Adrenal gland (tissue), 12 donors: ENCODE measurements around the gene STS. TPM values are rescaled to one million over a fixed set of nuclear protein-coding genes. Genes with fewer than 3 reads are reported as not detected.

Source experiments
- DNase-seq, 7 donors: peaks; one replicate each; pipeline ENCODE4 v3.0.0-alpha.2; 2019 to 2020
- H3K27ac ChIP-seq, 5 donors: fragments of 200-600 bp; sonication (generic) in 4 of 5; 1 replicate in 3 of 5; 2 replicates in 2 of 5; pipeline versions ENCODE4 v1.5.1 to v1.8.0; 2016 to 2020; ENCODE audit warnings: mild to moderate bottlenecking in 1 of 5
- H3K27me3 ChIP-seq: fragments of 200-600 bp; 2 replicates; pipeline ENCODE4 v1.8.0; 2021
- H3K36me3 ChIP-seq, 2 donors: fragments of 200-600 bp; replicated peaks in 1 of 2; 1 replicate in 1 of 2; 2 replicates in 1 of 2; pipeline versions ENCODE4 v1.5.1 to v1.8.0; 2018 to 2022
- H3K4me1 ChIP-seq, 2 donors: fragments of 200-600 bp; replicated peaks in 1 of 2; 1 replicate in 1 of 2; 2 replicates in 1 of 2; pipeline versions ENCODE4 v1.5.1 to v1.8.0; 2018 to 2021
- H3K4me3 ChIP-seq, 4 donors: fragments of 200-600 bp; sonication (generic) in 3 of 4; one replicate each; pipeline ENCODE4 v1.5.1; 2016 to 2018
- H3K9me3 ChIP-seq, 3 donors: fragments of 200-600 bp; sonication (generic) in 1 of 3; replicated peaks in 1 of 3; 1 replicate in 2 of 3; 2 replicates in 1 of 3; pipeline versions ENCODE4 v1.5.1 to v1.8.0; 2016 to 2021
- CTCF ChIP-seq, 6 experiments: fragments of 450-650 bp in 4 of 6; fragments of 200-600 bp in 2 of 6; sonication (generic) in 1 of 6; IDR thresholded peaks; 1 replicate in 5 of 6; 2 replicates in 1 of 6; pipeline versions ENCODE4 v1.5.1 to v1.8.0; 2016 to 2021; ENCODE audit warnings: antibody characterized with exemption in 6 of 6, mild to moderate bottlenecking in 2 of 6, moderate library complexity in 1 of 6
- POLR2A ChIP-seq, 2 donors: fragments of 450-650 bp; IDR thresholded peaks; one replicate each; pipeline ENCODE4 v1.6.1; 2017; ENCODE audit warnings: antibody characterized with exemption in 2 of 2, mild to moderate bottlenecking in 2 of 2, moderate library complexity in 1 of 2
- WGBS, 4 donors: extraction: QIAGEN DNeasy Blood & Tissue Kit in 2 of 4; methylation state at CpG; one replicate each; pipeline versions ENCODE4 v1.1.5 to v1.1.7; 2013 to 2017; 5-methylcytosine and 5-hydroxymethylcytosine counted together
- intact Hi-C, 2 donors: fragments of 100-400 bp; cut with DNase I; formaldehyde crosslinking; loops; one replicate each; pipeline versions ENCODE4 v1.14.1 to v1.15.0; 2022 to 2023
- polyA plus RNA-seq, 3 donors: library from polyadenylated mRNA; stranded (reverse); fragments of 200-250 nt in 2 of 3; fragments of 350-450 nt in 1 of 3; fragmentation: Illumina TruSeq in 1 of 3; extraction: RNeasy Lipid Tissue Mini Kit (QIAGEN cat#74804) in 1 of 3; gene quantifications; one replicate each; pipeline ENCODE4 v1.2.3, GENCODE V29; 2013 to 2014
- total RNA-seq, 9 donors: library from RNA; depleted of rRNA in 4 of 9; stranded (reverse); fragments of >200 nt in 4 of 9; fragments of 120-200 nt in 1 of 9; fragmentation: NEBNext Ultra II Directional in 1 of 9; extraction: Animal tissue kit (Norgen Biotek cat#: 25700) in 1 of 9; gene quantifications; one replicate each; pipeline versions ENCODE4 v1.1.0 to v1.2.4, GENCODE V29; 2013 to 2023
- donor health status: healthy with polysubstance abuse.
- donor health status: Bipolar disorder and iron deficiency.
- donor health status: DM: yes; HTN: yes; CAD: no.
- donor health status: DM: no; HTN: no; CAD: no.
- donor health status: DM: no; HTN: no; CAD: no.
- donor health status: DM: yes; HTN: yes; CAD: no.

Gene STS
- total and polyA plus RNA-seq, 12 donors = 1.4 to 12.2 (median 4.6) TPM

- Histone ChIP-seq H3K27me3 (no peaks in the 10 kb centered on the region), H3K4me3 (no peak overlapping the region), H3K27ac (no peak overlapping the region), H3K36me3 (no peaks in the 10 kb centered on the region), H3K9me3 (no peaks in the 10 kb centered on the region), H3K4me1 (peaks cover 8 to 10% of the 10 kb centered on the region in 2 donors)
- intact Hi-C loops = no loop called here
- DNase-seq = no peak
- TF ChIP-seq POLR2A (IDR thresholded peaks at IDR 0.05) = no peak
- no peak for TF ChIP-seq CTCF (IDR thresholded peaks at IDR 0.05)
- WGBS, 4 donors = 62 to 93% (median 71%) methylated on average over 3 of the region's 3 CpGs
Observed at GRCh38 chrX:7146020-7146702, 1.4 kb upstream of the STS start.

GRCh38 chrX:7146703-7147412 is 654 bp upstream of the STS start:
- H3K27me3 ChIP-seq = no peaks in the 10 kb centered on the region
- TF ChIP-seq CTCF (IDR thresholded peaks at IDR 0.05) (no peak), POLR2A (IDR thresholded peaks at IDR 0.05) (no peak)
- no peaks in the 10 kb centered on the region for H3K9me3 ChIP-seq
- 14 to 21% (median 18%) methylated on average over 8 to 13 of the region's 13 CpGs for WGBS, 4 donors
- peak overlapping the region in 4 of 5 donors; percentile 37 to 94 (median 85) for H3K27ac ChIP-seq
- peak overlapping the region in 2 of 4 donors; percentile 77 to 97 for H3K4me3 ChIP-seq
- DNase-seq = no peak
- H3K4me1 ChIP-seq = peaks cover 8 to 10% of the 10 kb centered on the region in 2 donors
- intact Hi-C loops = no loop called here
- H3K36me3 ChIP-seq = no peaks in the 10 kb centered on the region

- peaks cover 8 to 10% of the 10 kb centered on the region in 2 donors for H3K4me1 ChIP-seq
- peak within 1 kb of the TSS; percentile 55 to 97 (median 66) for H3K4me3 ChIP-seq
- H3K9me3 ChIP-seq = no peaks in the 10 kb centered on the region
- H3K27ac ChIP-seq = peak within 1 kb of the TSS in 4 of 5 donors; percentile 70 to 94 (median 85)
- intact Hi-C loops = no loop called here
- no peaks in the 10 kb centered on the region for H3K36me3 ChIP-seq
- 0 to 4% (median 0%) methylated on average over 5 to 75 of the region's 76 CpGs for WGBS, 4 donors
- TF ChIP-seq CTCF (IDR thresholded peaks at IDR 0.05) = peak in 5 of 6 experiments; percentile 23 to 49 (median 40)
- peak in 1 of 2 donors; percentile 41 for TF ChIP-seq POLR2A (IDR thresholded peaks at IDR 0.05)
- DNase-seq = peak; percentile 85 to 92 (median 89)
- H3K27me3 ChIP-seq = no peaks in the 10 kb centered on the region
Observed at GRCh38 chrX:7147978-7148854, 704 bp downstream of the STS start, which contains the start of gene PUDP. Gene PUDP, minus strand, starts transcription at chrX:7148153. Its CDS starts 40 bp downstream, at chrX:7148113.

- DNase-seq = no peak
- Histone ChIP-seq H3K4me1 (peaks cover 8 to 10% of the 10 kb centered on the region in 2 donors), H3K4me3 (no peak overlapping the region), H3K9me3 (no peaks in the 10 kb centered on the region), H3K27me3 (no peaks in the 10 kb centered on the region), H3K36me3 (no peaks in the 10 kb centered on the region), H3K27ac (no peak overlapping the region)
- 71 to 81% (median 74%) methylated on average over 5 of the region's 5 CpGs for WGBS, 4 donors
- TF ChIP-seq CTCF (IDR thresholded peaks at IDR 0.05) (no peak), POLR2A (IDR thresholded peaks at IDR 0.05) (no peak)
- intact Hi-C loops = no loop called here
Observed at GRCh38 chrX:7149411-7149810, 1.9 kb downstream of the STS start.
